Measurements from ENCODE around the gene INTS1. TPM values are rescaled to one million over a fixed set of nuclear protein-coding genes. Genes with fewer than 3 reads are reported as not detected.

Gene INTS1
- polyA plus RNA-seq, 1 donor from 2014 or later: 21.1 TPM

DNA sequence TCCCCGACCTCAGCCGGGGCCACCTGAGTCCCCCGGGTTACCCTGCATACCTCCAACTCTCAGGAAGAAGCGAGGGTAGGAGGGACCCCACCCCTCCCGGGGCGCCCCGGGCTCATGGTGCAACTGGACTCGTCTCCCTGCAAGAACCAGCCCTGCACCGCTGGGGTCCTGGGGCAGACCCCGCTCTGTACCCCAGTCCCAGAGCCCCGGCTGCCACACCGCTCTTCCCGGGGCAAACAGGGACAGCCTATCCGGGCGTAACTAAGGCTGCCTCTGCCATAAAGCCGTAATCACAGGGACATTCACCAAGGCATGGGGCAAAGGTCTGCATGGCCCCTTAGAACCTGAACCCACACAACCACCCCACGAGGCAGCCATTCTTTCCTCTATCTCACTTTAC lies 19.7 kb upstream of the INTS1 start:
- Histone ChIP-seq H3K27ac (ENCODE audit: low read length) (no peak overlapping the region), H4K20me1 (ENCODE audit: insufficient read depth) (no peaks in the 10 kb centered on the region), H3K36me3 (ENCODE audit: insufficient read depth, low read length) (no peaks in the 10 kb centered on the region), H3K4me2 (ENCODE audit: low read length) (no peak overlapping the region), H3K27me3 (ENCODE audit: insufficient read depth, low read depth, low read length) (no peaks in the 10 kb centered on the region), H3K9ac (ENCODE audit: low read length) (no peak overlapping the region), H3K4me3 (ENCODE audit: low read length) (no peak overlapping the region), H2AFZ (ENCODE audit: low read depth, low read length) (no peak overlapping the region), H3K9me3 (ENCODE audit: low read length) (no peaks in the 10 kb centered on the region), H3F3A (ENCODE audit: insufficient read depth, low read length, poor library complexity, severe bottlenecking) (no peaks in the 10 kb centered on the region), H3K79me2 (replicated peaks; ENCODE audit: insufficient read depth, low read length) (no peaks in the 10 kb centered on the region), H3K9me2 (ENCODE audit: insufficient read depth, low read length) (no peaks in the 10 kb centered on the region)
- no peak for TF ChIP-seq EP300 (conservative IDR thresholded peaks at IDR 0.05; ENCODE audit: poor library complexity, severe bottlenecking)
- no peak for TF ChIP-seq POLR2AphosphoS5 (IDR thresholded peaks at IDR 0.05)
- TF ChIP-seq EZH2 (IDR thresholded peaks at IDR 0.05; ENCODE audit: borderline replicate concordance, insufficient read depth, low read length, poor library complexity, severe bottlenecking): no peak
- TF ChIP-seq, protein P1, sequence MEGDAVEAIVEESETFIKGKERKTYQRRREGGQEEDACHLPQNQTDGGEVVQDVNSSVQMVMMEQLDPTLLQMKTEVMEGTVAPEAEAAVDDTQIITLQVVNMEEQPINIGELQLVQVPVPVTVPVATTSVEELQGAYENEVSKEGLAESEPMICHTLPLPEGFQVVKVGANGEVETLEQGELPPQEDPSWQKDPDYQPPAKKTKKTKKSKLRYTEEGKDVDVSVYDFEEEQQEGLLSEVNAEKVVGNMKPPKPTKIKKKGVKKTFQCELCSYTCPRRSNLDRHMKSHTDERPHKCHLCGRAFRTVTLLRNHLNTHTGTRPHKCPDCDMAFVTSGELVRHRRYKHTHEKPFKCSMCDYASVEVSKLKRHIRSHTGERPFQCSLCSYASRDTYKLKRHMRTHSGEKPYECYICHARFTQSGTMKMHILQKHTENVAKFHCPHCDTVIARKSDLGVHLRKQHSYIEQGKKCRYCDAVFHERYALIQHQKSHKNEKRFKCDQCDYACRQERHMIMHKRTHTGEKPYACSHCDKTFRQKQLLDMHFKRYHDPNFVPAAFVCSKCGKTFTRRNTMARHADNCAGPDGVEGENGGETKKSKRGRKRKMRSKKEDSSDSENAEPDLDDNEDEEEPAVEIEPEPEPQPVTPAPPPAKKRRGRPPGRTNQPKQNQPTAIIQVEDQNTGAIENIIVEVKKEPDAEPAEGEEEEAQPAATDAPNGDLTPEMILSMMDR (IDR thresholded peaks at IDR 0.05; ENCODE audit: poor library complexity, severe bottlenecking): no peak
- no peak for TF ChIP-seq MXI1 (conservative IDR thresholded peaks at IDR 0.05; ENCODE audit: poor library complexity, severe bottlenecking)
- TF ChIP-seq SMC3 (conservative IDR thresholded peaks at IDR 0.05; ENCODE audit: poor library complexity): no peak
- TF ChIP-seq, protein P2, sequence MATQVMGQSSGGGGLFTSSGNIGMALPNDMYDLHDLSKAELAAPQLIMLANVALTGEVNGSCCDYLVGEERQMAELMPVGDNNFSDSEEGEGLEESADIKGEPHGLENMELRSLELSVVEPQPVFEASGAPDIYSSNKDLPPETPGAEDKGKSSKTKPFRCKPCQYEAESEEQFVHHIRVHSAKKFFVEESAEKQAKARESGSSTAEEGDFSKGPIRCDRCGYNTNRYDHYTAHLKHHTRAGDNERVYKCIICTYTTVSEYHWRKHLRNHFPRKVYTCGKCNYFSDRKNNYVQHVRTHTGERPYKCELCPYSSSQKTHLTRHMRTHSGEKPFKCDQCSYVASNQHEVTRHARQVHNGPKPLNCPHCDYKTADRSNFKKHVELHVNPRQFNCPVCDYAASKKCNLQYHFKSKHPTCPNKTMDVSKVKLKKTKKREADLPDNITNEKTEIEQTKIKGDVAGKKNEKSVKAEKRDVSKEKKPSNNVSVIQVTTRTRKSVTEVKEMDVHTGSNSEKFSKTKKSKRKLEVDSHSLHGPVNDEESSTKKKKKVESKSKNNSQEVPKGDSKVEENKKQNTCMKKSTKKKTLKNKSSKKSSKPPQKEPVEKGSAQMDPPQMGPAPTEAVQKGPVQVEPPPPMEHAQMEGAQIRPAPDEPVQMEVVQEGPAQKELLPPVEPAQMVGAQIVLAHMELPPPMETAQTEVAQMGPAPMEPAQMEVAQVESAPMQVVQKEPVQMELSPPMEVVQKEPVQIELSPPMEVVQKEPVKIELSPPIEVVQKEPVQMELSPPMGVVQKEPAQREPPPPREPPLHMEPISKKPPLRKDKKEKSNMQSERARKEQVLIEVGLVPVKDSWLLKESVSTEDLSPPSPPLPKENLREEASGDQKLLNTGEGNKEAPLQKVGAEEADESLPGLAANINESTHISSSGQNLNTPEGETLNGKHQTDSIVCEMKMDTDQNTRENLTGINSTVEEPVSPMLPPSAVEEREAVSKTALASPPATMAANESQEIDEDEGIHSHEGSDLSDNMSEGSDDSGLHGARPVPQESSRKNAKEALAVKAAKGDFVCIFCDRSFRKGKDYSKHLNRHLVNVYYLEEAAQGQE (IDR thresholded peaks at IDR 0.05; ENCODE audit: borderline replicate concordance): no peak
- TF ChIP-seq TAF1 (IDR thresholded peaks at IDR 0.05; ENCODE audit: low read depth): no peak
- TF ChIP-seq RAD21 (conservative IDR thresholded peaks at IDR 0.05): no peak

GRCh38 chr7:1523208-1523607 lies 19.0 kb upstream of the INTS1 start:
- no peak overlapping the region for H3K9ac ChIP-seq (ENCODE audit: low read length)
- H3K4me2 ChIP-seq (ENCODE audit: low read length): no peak overlapping the region

More at GRCh38 chr7:1523208-1523607, 19.0 kb upstream of the INTS1 start:
- Histone ChIP-seq H2AFZ (ENCODE audit: low read depth, low read length) (no peak overlapping the region), H3K4me3 (ENCODE audit: low read length) (no peak overlapping the region), H3K27ac (ENCODE audit: low read length) (no peak overlapping the region), H3K79me2 (replicated peaks; ENCODE audit: insufficient read depth, low read length) (no peaks in the 10 kb centered on the region), H3F3A (ENCODE audit: insufficient read depth, low read length, poor library complexity, severe bottlenecking) (no peaks in the 10 kb centered on the region), H3K9me2 (ENCODE audit: insufficient read depth, low read length) (no peaks in the 10 kb centered on the region), H3K9me3 (ENCODE audit: low read length) (no peaks in the 10 kb centered on the region), H4K20me1 (ENCODE audit: insufficient read depth) (no peaks in the 10 kb centered on the region), H3K27me3 (ENCODE audit: insufficient read depth, low read depth, low read length) (no peaks in the 10 kb centered on the region), H3K36me3 (ENCODE audit: insufficient read depth, low read length) (no peaks in the 10 kb centered on the region)
- no peak for TF ChIP-seq EZH2 (IDR thresholded peaks at IDR 0.05; ENCODE audit: borderline replicate concordance, insufficient read depth, low read length, poor library complexity, severe bottlenecking)
- no peak for TF ChIP-seq EP300 (conservative IDR thresholded peaks at IDR 0.05; ENCODE audit: poor library complexity, severe bottlenecking)
- no peak for TF ChIP-seq TAF1 (IDR thresholded peaks at IDR 0.05; ENCODE audit: low read depth)
- no peak for TF ChIP-seq MXI1 (conservative IDR thresholded peaks at IDR 0.05; ENCODE audit: poor library complexity, severe bottlenecking)
- TF ChIP-seq, protein P2 (IDR thresholded peaks at IDR 0.05; ENCODE audit: borderline replicate concordance): no peak
- no peak for TF ChIP-seq SMC3 (conservative IDR thresholded peaks at IDR 0.05; ENCODE audit: poor library complexity)
- no peak for TF ChIP-seq RAD21 (conservative IDR thresholded peaks at IDR 0.05)
- no peak for TF ChIP-seq POLR2AphosphoS5 (IDR thresholded peaks at IDR 0.05)
- TF ChIP-seq, protein P1 (IDR thresholded peaks at IDR 0.05; ENCODE audit: poor library complexity, severe bottlenecking): no peak
